Measurements from ENCODE around the gene TRPV4.

- TF ChIP-seq CTCF (conservative IDR thresholded peaks at IDR 0.05 in 1 of 2, IDR thresholded peaks at IDR 0.05 in 1 of 2; ENCODE audit: extremely low read depth in 1 of 2, insufficient read depth in 1 of 2, low read depth in 1 of 2, low read length in 2 of 2) = no peak
- TF ChIP-seq EZH2 (IDR thresholded peaks at IDR 0.05; ENCODE audit: borderline replicate concordance, low read length) = no peak
Measured at GRCh38 chr12:109857715-109858114, 24.5 kb upstream of the TRPV4 start.

All from mammary epithelial cell (primary cell).